Measurements from ENCODE around the gene CELF6.

CELF6 gene

DNA sequence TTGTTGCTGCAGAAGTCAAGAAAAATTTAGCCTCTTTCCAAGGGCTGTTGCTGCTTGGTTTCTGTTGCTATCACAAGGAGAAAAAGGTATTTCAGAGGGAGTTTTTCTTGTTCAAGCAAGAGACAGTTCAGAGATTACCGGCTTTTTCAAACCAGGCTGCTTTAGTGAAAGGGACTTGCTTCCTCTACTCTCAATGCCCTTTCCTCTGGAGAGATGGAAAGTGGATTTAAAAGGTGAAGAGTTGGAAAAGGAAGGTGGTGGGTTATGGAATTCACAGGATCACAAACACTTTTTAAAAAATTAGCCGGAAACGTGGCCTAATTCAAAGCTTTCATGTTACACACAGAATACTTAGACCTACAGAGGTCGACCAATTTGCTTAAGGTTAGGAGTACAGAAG, 48.7 kb downstream of the CELF6 start:
- no peak for DNase-seq

DNA sequence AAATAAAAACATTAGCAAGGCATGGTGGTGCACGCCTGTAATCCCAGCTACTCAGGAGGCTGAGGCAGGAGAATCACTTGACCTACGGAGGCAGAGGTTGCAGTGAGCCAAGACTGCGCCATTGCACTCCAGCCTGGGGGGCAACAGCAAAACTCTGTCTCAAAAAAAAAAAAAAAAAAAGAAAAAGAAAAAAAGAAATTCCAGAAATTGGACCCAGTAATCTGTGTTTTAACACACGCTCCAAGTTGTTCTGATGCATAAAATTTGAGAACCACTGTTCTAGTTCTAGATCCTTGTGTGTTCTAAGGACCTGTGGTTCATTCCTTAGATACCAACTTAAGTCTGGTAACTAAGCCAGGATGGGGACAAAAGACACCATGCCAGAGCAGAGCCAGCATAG, 50.2 kb downstream of the CELF6 start:
- DNase-seq = no peak

DNA sequence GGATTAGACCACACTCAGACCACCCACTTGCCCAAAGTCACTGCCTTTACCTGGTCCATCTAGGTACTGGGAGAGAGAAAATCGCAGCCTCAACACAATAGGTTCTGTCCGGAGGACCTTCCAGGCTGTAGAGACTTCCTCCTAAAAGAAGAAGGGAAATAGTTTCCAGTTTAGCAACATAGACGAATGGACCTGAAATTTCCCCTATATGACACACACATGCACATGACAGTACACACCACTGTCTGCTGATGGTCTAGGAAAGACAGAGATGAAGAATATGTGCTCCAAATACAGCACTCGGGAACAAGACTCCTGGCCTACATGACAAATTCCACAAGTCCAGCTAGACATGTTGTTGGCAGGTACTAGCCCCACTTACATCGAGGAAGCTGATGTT, 54.9 kb downstream of the CELF6 start:
- DNase-seq = no peak

DNA sequence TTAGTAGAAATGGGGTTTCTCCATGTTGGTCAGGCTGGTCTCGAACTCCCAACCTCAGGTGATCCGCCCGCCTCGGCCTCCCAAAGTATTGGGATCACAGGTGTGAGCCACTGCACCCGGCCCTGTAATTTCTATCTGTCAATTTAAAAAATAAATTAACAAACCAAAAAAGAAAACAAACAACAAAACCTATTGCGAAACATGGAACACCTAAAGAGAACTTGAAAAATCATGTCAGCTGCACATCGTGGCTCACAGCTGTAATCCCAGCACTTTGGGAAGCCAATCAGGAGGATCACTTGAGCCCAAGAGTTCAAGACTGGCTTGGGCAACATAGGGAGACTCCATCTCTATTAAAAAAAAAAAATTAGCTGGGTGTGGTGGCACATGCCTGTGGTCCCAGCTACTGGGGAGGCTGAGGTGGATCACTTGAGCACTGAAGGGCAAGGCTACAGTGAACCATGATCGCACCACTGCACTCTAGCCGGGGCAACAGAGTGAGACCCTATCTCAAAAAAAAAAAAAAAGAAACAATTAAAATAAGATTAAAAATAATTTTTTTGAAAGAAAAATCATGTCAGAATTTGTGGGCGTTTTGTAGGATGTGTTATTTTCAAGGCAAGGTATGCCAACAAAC, 67.2 kb downstream of the CELF6 start:
- DNase-seq = no peak

DNA sequence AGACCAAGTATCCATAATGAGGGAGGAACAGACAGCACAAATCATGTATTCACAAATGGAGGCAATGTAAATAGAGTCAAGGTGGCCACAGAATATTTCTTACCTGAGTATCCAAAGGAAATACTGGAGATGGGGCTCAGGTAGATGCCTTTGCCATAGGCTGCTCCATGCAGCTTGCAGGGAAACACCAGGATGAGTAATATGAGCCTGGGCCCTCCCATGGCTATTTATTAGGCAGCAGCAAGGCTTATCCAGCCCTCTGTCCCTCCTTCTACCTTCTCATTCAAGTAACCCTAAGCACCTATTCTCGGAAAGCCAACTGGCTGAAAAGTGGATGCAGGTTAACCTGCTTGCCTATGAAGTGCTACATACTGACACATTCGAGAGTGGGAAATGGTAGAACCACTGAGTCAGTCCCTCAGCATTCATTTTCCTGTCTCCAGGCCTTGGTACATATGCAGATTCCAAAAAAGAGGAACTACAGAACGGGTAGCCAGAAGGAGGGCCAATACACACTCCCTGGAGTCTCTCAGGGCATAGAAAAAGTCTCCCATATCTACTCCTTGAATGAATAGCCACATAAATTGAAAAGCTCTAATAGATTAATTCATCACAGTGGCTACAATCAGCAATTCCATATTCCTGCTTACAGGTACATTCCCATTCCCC, 70.7 kb downstream of the CELF6 start:
- no peak for DNase-seq

DNA sequence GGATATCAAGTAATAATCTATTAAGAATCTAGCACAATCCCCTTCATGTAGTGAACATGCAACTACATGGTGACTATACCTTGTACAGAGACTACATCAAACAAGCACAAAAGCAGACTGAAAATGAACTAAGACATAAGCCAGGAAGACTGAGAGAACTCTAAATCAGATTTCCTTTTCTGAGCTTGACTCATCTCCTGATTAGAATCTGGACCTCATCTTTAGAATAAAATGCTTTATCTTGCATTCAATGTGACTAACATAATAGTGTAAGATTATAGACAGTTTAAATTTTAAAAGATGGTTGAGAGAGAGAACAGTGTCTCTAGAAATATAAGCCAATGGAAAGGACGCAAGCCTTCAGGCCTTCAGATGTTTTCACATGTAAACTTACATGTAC, 71.4 kb downstream of the CELF6 start:
- DNase-seq = no peak

DNA sequence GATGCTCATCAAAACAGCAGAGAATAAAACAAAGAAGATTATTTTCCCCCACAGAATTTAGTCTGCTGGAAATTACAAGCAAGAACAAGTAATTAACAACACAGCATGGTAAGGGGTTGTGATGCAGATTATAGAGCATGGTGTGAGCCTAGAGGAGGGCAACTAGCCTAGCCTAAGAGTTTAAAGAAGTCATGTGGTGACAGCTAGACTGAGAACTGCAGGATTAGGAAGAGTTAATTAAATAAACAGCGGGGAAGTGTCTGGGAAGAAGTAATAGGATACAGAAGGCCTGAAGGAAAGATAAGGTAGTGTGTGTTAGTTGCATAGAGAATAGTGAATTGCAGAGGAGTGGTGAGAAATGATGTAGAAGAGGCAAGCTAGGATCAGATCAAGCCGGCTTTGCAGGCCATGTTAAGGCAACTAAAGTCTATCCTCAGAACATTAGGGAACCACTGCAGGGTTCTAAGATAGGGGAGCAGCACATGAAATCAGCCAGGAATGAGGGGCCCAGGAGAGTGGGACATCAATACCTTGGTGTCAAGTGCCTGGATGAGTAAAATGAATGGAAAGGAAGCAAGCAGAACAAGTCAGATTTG, 77.1 kb downstream of the CELF6 start:
- no peak for DNase-seq

DNA sequence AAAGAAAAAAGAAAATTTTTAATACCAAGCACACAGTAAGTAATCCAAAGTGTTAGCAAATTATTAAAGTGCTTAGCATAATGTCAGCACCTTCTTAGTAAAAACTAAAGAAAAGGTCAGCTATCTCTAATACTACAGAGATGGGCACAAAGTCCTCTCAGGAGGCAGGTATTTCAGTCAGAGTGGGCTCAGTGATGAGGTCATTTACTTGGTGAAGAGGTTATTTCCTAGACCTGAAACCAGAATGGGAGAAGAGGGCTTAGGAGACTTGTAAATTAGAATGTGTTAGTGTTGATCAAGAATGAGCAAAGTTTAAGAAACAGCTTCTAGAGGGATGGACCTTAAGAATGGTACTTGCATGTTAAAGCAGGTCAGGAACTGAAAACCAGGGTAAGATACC, 80.3 kb downstream of the CELF6 start:
- no peak for DNase-seq

DNA sequence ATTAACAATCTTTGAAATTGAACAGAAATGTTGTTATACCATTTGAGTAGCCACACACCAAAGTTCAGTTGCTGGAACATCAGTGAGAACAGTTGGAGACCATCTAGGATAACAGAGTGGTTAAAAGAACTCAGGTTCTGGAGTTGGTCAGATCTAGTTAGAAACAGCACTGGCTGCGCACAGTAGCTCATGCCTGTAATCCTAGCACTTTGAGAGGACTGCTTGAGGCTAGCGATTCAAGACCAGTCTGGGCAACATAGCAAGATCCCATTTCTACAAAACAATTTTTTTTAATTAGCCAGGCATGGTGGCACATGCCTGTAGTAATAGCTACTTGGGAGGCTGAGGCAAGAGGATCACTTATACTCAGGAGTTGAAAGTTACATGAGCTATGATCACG, 81.4 kb downstream of the CELF6 start:
- no peak for DNase-seq

DNA sequence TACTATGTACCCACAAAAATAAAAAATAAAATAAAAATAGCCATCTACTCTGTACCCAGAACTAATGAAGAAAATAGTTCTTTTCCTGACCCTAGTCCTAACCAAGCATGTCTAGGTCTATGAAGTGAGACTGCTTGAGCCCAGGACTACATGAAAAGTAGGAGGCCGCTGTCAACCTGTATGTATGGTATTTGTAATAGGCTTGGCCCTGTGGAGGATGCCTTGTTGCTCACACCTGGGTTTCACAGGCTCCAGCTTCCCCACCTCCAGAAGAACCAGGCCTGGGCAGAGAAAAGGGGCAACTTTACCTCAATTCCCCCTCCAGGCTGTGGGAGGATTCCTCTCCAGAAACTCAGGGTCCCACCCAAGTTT, 82.1 kb downstream of the CELF6 start:
- DNase-seq = no peak

DNA sequence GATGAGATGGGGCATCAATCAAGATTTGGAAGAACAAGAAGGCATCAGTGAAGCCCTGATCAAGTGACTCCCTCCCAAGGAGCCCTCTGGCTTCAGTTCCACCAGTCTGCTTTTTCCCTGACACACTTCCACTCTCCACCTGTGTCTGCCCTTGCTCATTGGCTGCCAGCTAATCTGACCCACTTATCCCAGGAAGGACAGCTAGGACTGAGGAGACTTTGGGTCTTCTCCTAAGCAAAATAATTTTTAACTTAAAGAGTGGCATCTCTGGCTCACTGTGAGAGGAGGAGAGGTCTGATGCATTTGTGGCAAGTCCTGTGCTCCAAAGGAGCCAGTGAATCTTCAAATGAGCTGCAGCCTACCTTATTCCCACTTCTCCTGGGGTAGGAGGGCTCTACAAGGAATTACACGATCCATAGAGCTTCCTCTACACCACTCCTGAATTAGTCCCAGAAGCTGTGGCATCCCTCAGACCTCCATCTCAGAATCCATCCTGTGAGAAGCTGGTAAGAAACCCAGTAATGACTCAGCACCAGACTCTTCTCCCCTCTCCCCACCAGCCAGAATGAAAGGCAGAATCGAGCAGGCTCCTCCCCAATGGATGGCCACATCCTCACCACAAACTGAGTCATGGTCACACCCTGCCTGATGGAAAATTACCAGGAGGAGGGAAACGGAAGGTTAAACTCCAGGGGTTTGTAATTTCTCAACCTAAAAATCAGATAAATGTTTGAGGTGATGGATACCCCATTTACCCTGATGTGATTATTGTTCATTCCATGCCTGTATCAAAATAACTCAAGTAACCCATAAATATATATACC, 82.7 kb downstream of the CELF6 start:
- DNase-seq = no peak

DNA sequence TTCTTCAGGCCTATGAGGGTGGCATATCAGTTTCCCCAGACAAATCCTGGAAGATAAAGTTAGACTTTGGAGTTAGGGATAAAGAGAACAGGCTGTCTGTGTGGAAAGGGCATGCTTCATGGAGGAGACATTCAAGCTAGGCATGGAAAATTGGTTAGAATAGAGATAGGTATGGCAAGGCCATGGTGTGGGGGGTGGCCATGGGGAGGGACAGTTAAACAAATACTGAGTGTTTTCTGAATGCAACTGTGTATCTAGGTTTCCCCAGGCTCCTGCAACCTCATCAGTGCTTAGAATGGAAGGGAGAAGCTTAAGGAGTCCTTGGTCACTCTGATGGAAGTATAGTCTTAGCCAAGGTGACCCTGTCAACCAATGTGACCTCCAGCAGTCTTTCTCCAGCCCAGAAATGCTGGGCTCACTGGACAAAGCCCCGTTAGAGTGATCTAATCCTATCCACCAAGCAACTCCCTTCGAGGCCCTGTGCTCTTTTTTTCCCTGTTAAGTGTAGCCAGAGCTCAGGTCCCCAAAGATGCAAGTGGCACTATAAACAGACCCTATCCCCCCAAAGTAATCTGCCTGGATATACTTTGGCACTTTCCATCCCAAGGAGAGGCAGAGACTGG, 83.5 kb downstream of the CELF6 start:
- no peak for DNase-seq

DNA sequence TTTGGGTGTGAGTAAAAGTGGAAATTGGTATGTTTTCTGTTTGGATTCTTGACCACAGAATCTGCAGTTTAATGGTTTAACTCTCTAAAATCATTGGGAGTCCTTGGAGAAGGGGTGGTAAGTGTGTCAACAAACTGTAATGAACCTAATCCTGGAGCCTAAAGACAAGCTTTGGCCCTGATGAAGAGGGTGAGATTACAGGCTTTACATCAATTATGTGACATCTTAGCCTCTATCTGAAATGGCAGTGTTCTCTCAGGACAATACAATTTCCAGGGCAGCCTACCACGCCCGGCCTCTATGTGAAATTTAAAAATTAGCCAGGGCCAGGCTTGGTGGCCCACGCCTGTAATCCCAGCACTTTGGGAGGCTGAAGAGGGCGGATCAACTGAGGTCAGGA, 84.7 kb downstream of the CELF6 start:
- DNase-seq = no peak

All from NCI-H1417 treated with DMSO at 0.1 percent for 48 hours (cell line).